Measurements from ENCODE around the gene ATP2A3.

DNA sequence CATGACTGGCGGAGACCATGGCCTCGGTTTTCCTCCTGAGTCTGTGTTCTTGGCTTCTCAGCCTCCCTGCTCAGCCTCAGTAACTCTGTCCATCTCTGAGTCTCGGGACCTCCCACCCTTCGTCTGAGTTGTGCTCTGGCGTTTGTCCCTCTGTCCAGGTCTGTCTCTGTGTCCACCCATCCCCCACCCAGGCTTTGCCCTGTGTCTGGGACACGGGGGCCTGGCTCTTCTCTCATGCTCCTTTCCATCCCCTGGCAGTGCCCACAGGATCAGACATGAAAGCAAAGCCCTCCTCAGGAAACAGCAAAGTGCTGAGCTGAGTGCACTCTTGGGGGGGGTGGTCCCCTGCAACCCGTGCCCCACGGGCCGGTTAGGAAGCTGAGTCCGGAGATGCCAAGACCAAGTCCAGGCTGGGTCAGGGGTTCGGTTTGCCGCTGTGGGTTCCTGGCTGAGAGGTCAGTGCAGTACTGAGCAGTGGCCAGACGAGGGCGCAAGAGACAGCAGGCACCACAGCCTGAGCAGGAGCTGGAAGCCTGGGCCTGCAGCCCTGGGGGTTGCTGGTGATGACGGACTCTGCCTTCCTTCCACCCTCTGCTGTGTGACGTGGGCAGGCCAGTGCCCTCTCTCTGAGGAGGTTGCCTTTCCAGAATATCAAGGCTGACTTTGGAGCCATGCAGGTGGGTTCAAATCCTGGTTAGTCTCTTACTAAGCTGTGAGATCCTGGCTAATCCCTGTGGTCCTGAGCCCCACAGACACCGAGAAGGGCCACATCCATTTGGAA, 50.5 kb downstream of the ATP2A3 start:
- TF ChIP-seq CTCF (IDR thresholded peaks at IDR 0.05; ENCODE audit: low read length): peak; percentile 97
- no peak for TF ChIP-seq EZH2 (IDR thresholded peaks at IDR 0.05; ENCODE audit: borderline replicate concordance, low read length)

All from OCI-LY1 (cell line).